ENCODE results near the gene SGMS1. TPM values are rescaled to one million over a fixed set of nuclear protein-coding genes. Genes with fewer than 3 reads are reported as not detected.

The SGMS1 gene
- total RNA-seq, 2 donors from 2014 or later, result 19.4 to 19.5 TPM

GRCh38 chr10:50382576-50383023 is 241.2 kb downstream of the SGMS1 start:
- intact Hi-C loops (cut with DNase I), result no loop called here
- Histone ChIP-seq H3K9me3 (no peaks in the 10 kb centered on the region), H3K27me3 (no peaks in the 10 kb centered on the region), H3K27ac (no peak overlapping the region), H3K9ac (ENCODE audit: low read depth in 2 of 2, low read length in 2 of 2) (no peak overlapping the region), H3K36me3 (no peaks in the 10 kb centered on the region), H3K4me1 (peaks cover 8% of the 10 kb centered on the region), H3K4me3 (no peak overlapping the region)
- no peak for TF ChIP-seq CTCF (IDR thresholded peaks at IDR 0.05)
- no peak for DNase-seq

GRCh38 chr10:50381642-50382041 is 242.1 kb downstream of the SGMS1 start:
- DNase-seq, result no peak
- intact Hi-C loops (cut with DNase I), result no loop called here
- no peak overlapping the region for H3K27ac ChIP-seq
- no peak overlapping the region for H3K4me3 ChIP-seq
- H3K36me3 ChIP-seq, result no peaks in the 10 kb centered on the region
- peaks cover 8% of the 10 kb centered on the region for H3K4me1 ChIP-seq
- TF ChIP-seq CTCF (IDR thresholded peaks at IDR 0.05), result no peak
- H3K9me3 ChIP-seq, result no peaks in the 10 kb centered on the region
- no peaks in the 10 kb centered on the region for H3K27me3 ChIP-seq
- H3K9ac ChIP-seq (ENCODE audit: low read depth in 2 of 2, low read length in 2 of 2), result no peak overlapping the region

- no peak for TF ChIP-seq CTCF (IDR thresholded peaks at IDR 0.05)
- no peak overlapping the region for H3K9ac ChIP-seq (ENCODE audit: low read depth in 2 of 2, low read length in 2 of 2)
- H3K27me3 ChIP-seq, result no peaks in the 10 kb centered on the region
- H3K36me3 ChIP-seq, result no peaks in the 10 kb centered on the region
- no peak for DNase-seq
- intact Hi-C loops (cut with DNase I), result no loop called here
- H3K4me1 ChIP-seq, result peaks cover 16% of the 10 kb centered on the region
- H3K27ac ChIP-seq, result no peak overlapping the region
- no peak overlapping the region for H3K4me3 ChIP-seq
- no peaks in the 10 kb centered on the region for H3K9me3 ChIP-seq
Observed at GRCh38 chr10:50379616-50380015, 244.1 kb downstream of the SGMS1 start.

GRCh38 chr10:50375745-50376144 is 248.0 kb downstream of the SGMS1 start:
- no peak overlapping the region for H3K9ac ChIP-seq (ENCODE audit: low read depth in 2 of 2, low read length in 2 of 2)
- TF ChIP-seq CTCF (IDR thresholded peaks at IDR 0.05), result no peak
- H3K4me3 ChIP-seq, result no peak overlapping the region
- H3K4me1 ChIP-seq, result peaks cover 7% of the 10 kb centered on the region
- no peak for DNase-seq
- H3K27me3 ChIP-seq, result no peaks in the 10 kb centered on the region
- H3K9me3 ChIP-seq, result no peaks in the 10 kb centered on the region
- H3K36me3 ChIP-seq, result no peaks in the 10 kb centered on the region
- no peak overlapping the region for H3K27ac ChIP-seq
- intact Hi-C loops (cut with DNase I), result no loop called here

GRCh38 chr10:50375051-50375452 is 248.7 kb downstream of the SGMS1 start:
- Histone ChIP-seq H3K4me1 (peaks cover 7% of the 10 kb centered on the region), H3K4me3 (no peak overlapping the region), H3K27ac (no peak overlapping the region), H3K9me3 (no peaks in the 10 kb centered on the region), H3K9ac (ENCODE audit: low read depth in 2 of 2, low read length in 2 of 2) (no peak overlapping the region), H3K36me3 (no peaks in the 10 kb centered on the region), H3K27me3 (no peaks in the 10 kb centered on the region)
- TF ChIP-seq CTCF (IDR thresholded peaks at IDR 0.05), result no peak
- DNase-seq, result no peak
- intact Hi-C loops (cut with DNase I), result no loop called here
